Fibroblast of lung (primary cell): ENCODE results near the gene ITM2C. TPM values are rescaled to one million over a fixed set of nuclear protein-coding genes. Genes with fewer than 3 reads are reported as not detected.

Experiments used
- DNase-seq, 2 donors: peaks; one replicate each; pipeline versions ENCODE4 v3.0.0 to v3.0.0-alpha.2; 2010; ENCODE audit warnings: low read depth in 2 of 2
- H2AFZ ChIP-seq: 2 replicates; pipeline ENCODE4 v1.5.1; 2012; ENCODE audit warnings: low read length, control low read depth, inconsistent platforms
- H3K27ac ChIP-seq: 2 replicates; pipeline ENCODE4 v1.5.1; 2011; ENCODE audit warnings: low read length, control low read depth; ENCODE audit not compliant: insufficient read depth
- H3K27me3 ChIP-seq: 2 replicates; pipeline ENCODE4 v1.5.1; 2011; ENCODE audit warnings: mild to moderate bottlenecking, low read length; ENCODE audit not compliant: control insufficient read depth, insufficient read depth
- H3K36me3 ChIP-seq: 2 replicates; pipeline ENCODE4 v1.5.1; 2011; ENCODE audit warnings: low read length; ENCODE audit not compliant: control insufficient read depth, insufficient read depth
- H3K4me1 ChIP-seq: 2 replicates; pipeline ENCODE4 v1.5.1; 2011; ENCODE audit warnings: low read length; ENCODE audit not compliant: control insufficient read depth, insufficient read depth; ENCODE audit errors: extremely low read depth
- H3K4me2 ChIP-seq: 2 replicates; pipeline ENCODE4 v1.5.1; 2011; ENCODE audit warnings: low read length, control low read depth; ENCODE audit not compliant: insufficient read depth; ENCODE audit errors: extremely low read depth
- H3K4me3 ChIP-seq, 4 experiments: fragments of 200-600 bp in 1 of 4; sonication (generic) in 1 of 4; replicated peaks in 1 of 4; 2 replicates each; pipeline ENCODE4 v1.5.1; 2011 to 2016; ENCODE audit warnings: low read length in 4 of 4, low read depth in 3 of 4, mild to moderate bottlenecking in 3 of 4, control low read depth in 2 of 4, inconsistent platforms in 1 of 4, mixed read lengths in 1 of 4; ENCODE audit not compliant: insufficient read depth in 1 of 4; ENCODE audit errors: control extremely low read depth in 1 of 4
- H3K79me2 ChIP-seq: 2 replicates; pipeline ENCODE4 v1.5.1; 2012; ENCODE audit warnings: mild to moderate bottlenecking, low read length, inconsistent platforms; ENCODE audit not compliant: control insufficient read depth, insufficient read depth
- H3K9ac ChIP-seq: 2 replicates; pipeline ENCODE4 v1.5.1; 2011; ENCODE audit warnings: mild to moderate bottlenecking, low read length, control low read depth; ENCODE audit not compliant: insufficient read depth
- H3K9me3 ChIP-seq: 2 replicates; pipeline ENCODE4 v1.5.1; 2012; ENCODE audit warnings: low read depth, low read length; ENCODE audit not compliant: control insufficient read depth, insufficient read depth
- H4K20me1 ChIP-seq: 2 replicates; pipeline ENCODE4 v1.5.1; 2011; ENCODE audit warnings: low read length; ENCODE audit not compliant: control insufficient read depth, insufficient read depth; ENCODE audit errors: extremely low read depth
- CTCF ChIP-seq, 2 donors: IDR thresholded peaks in 1 of 2; conservative IDR thresholded peaks in 1 of 2; 1 replicate in 1 of 2; 2 replicates in 1 of 2; pipeline ENCODE4 v1.5.1; 2011 to 2012; ENCODE audit warnings: low read length in 2 of 2, control low read depth in 1 of 2, inconsistent platforms in 1 of 2, low read depth in 1 of 2, mild to moderate bottlenecking in 1 of 2
- EZH2 ChIP-seq: IDR thresholded peaks from 2 replicates; pipeline ENCODE4 v1.5.1; 2012; ENCODE audit warnings: low read length, control low read depth, mild to moderate bottlenecking; ENCODE audit errors: missing control alignments
- polyA plus RNA-seq, 2 donors: library from polyadenylated mRNA; depleted of rRNA in 1 of 2; stranded (reverse) in 1 of 2; unstranded in 1 of 2; fragments of >200 nt; gene quantifications; 2 replicates each; pipeline ENCODE4 v1.2.1, GENCODE V29; 2011 to 2012; ENCODE audit warnings: missing spikeins in 1 of 2
- total RNA-seq: library from RNA; depleted of rRNA; stranded (reverse); fragments of >200 nt; gene quantifications from 2 replicates; pipeline ENCODE4 v1.2.1, GENCODE V29; 2014

ITM2C gene
- total and polyA plus RNA-seq, 2 donors (not counting 1 experiment from before 2014, with no cell fraction given): 77.3 to 236 TPM

DNA sequence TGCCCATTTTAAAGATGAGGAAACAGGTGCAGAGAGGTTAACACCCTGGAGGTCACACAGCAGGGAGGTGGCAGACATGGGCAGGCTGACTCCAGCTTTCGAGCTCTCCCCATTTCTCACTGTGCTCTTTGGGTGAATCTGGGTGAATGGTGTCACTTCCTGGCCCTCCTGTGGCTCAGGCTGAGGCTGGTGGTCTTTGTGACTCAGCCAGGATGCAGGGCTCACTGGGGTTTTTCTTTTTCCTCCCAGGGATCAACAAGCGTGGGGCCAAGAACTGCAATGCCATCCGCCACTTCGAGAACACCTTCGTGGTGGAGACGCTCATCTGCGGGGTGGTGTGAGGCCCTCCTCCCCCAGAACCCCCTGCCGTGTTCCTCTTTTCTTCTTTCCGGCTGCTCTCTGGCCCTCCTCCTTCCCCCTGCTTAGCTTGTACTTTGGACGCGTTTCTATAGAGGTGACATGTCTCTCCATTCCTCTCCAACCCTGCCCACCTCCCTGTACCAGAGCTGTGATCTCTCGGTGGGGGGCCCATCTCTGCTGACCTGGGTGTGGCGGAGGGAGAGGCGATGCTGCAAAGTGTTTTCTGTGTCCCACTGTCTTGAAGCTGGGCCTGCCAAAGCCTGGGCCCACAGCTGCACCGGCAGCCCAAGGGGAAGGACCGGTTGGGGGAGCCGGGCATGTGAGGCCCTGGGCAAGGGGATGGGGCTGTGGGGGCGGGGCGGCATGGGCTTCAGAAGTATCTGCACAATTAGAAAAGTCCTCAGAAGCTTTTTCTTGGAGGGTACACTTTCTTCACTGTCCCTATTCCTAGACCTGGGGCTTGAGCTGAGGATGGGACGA lies 13.2 kb downstream of the ITM2C start:
- peaks cover 7% of the 10 kb centered on the region for H3K36me3 ChIP-seq
- DNase-seq: no peak
- no peaks in the 10 kb centered on the region for H3K9me3 ChIP-seq
- TF ChIP-seq EZH2 (no peak), CTCF (conservative IDR thresholded peaks at IDR 0.05 in 1 of 2, IDR thresholded peaks at IDR 0.05 in 1 of 2; ENCODE audit: low read depth in 1 of 2, low read length in 2 of 2) (no peak)
- H3K79me2 ChIP-seq: no peaks in the 10 kb centered on the region
- no peak overlapping the region for H2AFZ ChIP-seq
- H4K20me1 ChIP-seq: no peaks in the 10 kb centered on the region
- no peak overlapping the region for H3K9ac ChIP-seq
- H3K4me2 ChIP-seq: no peak overlapping the region
- no peak overlapping the region for H3K27ac ChIP-seq
- H3K4me1 ChIP-seq: no peaks in the 10 kb centered on the region
- no peak overlapping the region for H3K4me3 ChIP-seq
- H3K27me3 ChIP-seq: no peaks in the 10 kb centered on the region

- H3K4me3 ChIP-seq: no peak overlapping the region
- no peaks in the 10 kb centered on the region for H3K4me1 ChIP-seq
- no peaks in the 10 kb centered on the region for H4K20me1 ChIP-seq
- peaks cover 7% of the 10 kb centered on the region for H3K36me3 ChIP-seq
- H3K27me3 ChIP-seq: no peaks in the 10 kb centered on the region
- no peak overlapping the region for H2AFZ ChIP-seq
- no peak overlapping the region for H3K9ac ChIP-seq
- H3K79me2 ChIP-seq: no peaks in the 10 kb centered on the region
- TF ChIP-seq CTCF (conservative IDR thresholded peaks at IDR 0.05 in 1 of 2, IDR thresholded peaks at IDR 0.05 in 1 of 2; ENCODE audit: low read depth in 1 of 2, low read length in 2 of 2): no peak
- TF ChIP-seq EZH2: no peak
- DNase-seq: no peak
- no peaks in the 10 kb centered on the region for H3K9me3 ChIP-seq
- no peak overlapping the region for H3K4me2 ChIP-seq
- H3K27ac ChIP-seq: no peak overlapping the region
Measured at GRCh38 chr2:230878599-230879188, 14.0 kb downstream of the ITM2C start.

DNA sequence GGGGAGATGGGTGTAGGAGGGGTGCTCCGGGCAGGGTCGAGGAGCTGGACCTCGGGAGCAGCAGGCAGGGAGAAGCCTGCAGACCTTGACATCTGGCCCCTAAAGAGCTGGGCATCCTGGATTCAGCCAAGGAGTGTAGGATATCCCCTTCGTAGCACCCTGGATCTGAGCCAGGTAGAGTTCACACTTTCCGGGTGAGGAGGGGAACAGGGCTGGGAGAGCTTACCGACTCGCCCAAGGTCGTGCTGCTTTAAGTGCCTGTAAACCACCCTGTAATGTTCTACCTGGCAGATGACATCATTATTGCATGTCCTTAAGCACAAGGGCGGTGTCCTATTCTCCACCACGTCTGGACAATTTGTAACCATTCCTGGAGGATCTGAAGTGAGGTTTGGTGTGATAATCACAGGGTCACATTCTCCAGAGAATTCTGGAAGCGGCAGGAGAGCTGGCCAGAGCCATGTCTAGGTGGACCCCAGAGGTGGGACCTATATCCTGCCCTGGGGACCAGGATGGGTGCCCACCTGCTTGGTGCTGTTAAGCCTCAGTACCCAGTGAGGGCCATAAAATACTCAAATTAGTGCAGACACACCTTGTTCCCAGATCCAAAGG lies 14.6 kb downstream of the ITM2C start:
- TF ChIP-seq EZH2 (no peak), CTCF (conservative IDR thresholded peaks at IDR 0.05 in 1 of 2, IDR thresholded peaks at IDR 0.05 in 1 of 2; ENCODE audit: low read depth in 1 of 2, low read length in 2 of 2) (no peak)
- Histone ChIP-seq H3K27ac (no peak overlapping the region), H3K4me1 (no peaks in the 10 kb centered on the region), H3K79me2 (no peaks in the 10 kb centered on the region), H2AFZ (no peak overlapping the region), H3K9ac (no peak overlapping the region), H3K4me2 (no peak overlapping the region), H3K9me3 (no peaks in the 10 kb centered on the region), H3K4me3 (no peak overlapping the region), H4K20me1 (no peaks in the 10 kb centered on the region), H3K36me3 (peaks cover 7% of the 10 kb centered on the region), H3K27me3 (no peaks in the 10 kb centered on the region)
- DNase-seq: no peak
